HG03571 (cell line): ENCODE data around the gene SCN2B.

Experiments used
- ATAC-seq: cut with Tn5 transposase; IDR thresholded peaks from one replicate; pipeline ENCODE4 v1.9.1; 2021; ENCODE audit not compliant: unreplicated experiment

SCN2B gene

DNA sequence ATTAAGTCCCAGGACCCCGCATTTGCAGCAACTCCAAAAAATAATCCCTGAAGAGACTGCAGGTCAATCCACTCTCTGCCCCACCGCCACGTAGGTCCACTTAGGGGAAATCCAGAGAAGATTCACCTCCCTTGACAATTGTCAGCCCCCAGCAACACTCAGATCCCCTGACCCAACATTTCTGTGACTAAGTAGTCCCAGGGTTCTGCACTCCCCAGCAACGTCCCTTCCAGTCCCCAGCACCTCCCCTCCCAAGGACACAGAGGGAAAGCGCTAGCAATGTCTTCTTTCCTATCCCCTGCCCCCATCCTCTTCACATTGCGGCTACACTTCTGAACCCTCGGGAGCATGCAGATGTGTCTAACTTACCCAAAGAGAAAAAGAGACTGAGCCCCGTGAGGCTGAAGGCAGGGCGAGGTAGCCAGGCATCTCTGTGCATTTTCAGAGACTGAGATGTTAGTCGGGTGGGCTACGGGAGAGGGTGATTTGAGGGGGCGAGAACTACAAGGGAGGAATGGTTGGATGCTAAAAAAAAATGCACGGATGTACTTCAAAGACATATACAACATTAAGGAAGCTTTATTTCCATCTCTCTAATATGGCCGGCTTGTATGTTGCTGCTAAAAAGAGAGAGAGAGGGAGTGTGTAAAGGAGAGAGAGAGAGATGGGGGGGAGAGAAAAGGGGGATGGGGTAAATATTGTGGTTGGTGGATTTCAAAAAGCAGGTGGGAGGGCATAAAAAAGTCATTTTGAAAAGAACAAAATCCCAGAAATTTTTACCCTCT, at the start of gene SCN2B:
TSS of gene SCN2B (minus strand) at position 647 of the 785 bp plus-strand sequence. CDS start at position 439, 208 bp downstream.
- ATAC-seq: no peak

DNA sequence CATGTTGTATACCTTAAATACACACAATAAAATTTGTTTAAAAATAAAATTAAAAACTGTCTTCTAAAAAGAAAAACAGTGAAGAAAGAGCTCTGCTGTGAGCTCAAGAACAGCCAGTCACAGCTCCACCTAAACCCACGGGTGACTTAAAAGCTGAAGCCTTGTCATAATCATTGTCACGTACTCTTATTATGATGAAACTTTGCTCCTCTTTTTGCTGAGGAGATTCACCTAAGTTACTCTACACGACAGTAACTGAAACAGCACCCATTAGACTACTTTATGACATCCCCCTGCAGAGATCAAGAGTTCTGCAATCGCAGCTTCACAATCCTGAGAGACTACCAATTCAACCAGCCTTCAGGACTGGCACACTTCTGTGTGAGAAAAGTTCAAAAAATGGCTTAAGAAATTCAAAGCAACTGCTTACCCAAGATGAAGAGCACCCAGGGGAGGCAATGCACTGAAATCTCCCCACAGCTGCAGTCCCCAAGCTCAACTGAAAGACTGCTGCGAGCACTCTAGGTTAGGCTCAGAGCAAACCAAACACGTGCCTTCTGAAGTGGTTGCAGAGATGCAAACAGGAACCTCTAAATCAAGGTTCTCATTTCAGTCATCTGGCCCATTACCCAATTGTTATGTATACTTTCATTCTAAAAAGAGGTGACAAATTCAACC, 48.2 kb upstream of the SCN2B start, which contains the start of gene JAML:
TSS of gene JAML (minus strand) at position 501 of the 678 bp plus-strand sequence. CDS start 10,145 bp downstream, outside the sequence.
- no peak for ATAC-seq

DNA sequence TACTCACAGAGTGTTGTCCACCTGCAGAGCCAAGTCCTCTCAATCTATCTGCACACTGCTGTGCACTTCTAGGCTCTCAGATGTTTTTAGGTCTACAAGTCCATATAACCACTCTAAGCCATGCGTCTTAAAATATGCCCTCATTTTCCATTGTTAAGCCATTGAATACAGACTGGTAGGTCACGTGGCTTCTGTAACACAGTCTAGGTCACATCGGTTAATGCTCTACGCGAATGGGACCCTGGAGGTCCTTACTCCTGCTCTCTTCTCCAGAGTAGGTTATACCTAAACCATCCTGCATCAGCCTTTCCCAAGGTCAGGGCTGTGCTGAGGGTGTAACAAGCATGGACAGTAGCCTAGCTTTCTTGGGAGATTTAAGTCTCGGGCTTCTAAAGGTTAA, 47.6 kb upstream of the SCN2B start:
- no peak for ATAC-seq

DNA sequence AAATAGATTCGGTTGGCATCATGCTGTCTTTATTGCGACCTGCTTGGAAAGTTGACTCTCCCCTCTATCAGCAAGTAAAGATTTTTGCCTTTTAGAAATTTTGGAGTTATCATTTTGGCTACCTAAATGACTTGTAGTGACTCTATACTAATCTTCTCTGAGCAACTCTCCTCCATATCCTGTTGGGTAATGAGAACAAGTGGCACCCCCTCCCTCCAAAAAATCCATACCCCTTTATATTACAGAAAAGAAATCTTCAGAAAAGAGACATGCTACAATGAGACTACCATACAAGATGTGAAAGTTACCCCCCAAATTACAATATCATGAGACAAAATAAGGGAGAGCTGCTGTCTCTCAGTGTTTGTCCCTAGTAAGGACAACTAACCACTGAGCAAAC, 47.1 kb upstream of the SCN2B start:
- no peak for ATAC-seq

- ATAC-seq: no peak
These were observed 46.0 kb upstream of the SCN2B start for GRCh38 chr11:118222437-118222836.

- ATAC-seq: no peak
These were observed 45.0 kb upstream of the SCN2B start for GRCh38 chr11:118221419-118221818.

DNA sequence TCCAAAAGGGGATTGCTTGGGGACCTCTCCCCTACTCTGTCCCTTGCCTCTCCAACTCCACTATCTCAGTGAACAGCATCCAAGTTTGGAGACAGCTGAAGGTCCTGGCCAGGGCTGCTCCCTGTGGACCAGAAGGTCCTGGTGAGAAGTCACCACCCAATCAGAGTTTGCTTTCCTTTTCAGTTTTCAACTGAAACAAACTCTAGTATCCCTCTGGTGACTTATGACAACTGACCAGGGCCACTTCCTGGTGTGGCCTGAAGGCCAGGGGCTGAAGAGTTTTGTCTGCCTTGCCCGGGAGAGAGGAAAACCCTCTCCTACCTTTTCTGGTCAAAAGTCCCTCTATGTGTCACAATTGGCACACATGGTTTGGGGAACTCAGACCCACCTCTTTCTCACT, 43.3 kb upstream of the SCN2B start:
- no peak for ATAC-seq

- ATAC-seq: no peak
These were observed 42.8 kb upstream of the SCN2B start for GRCh38 chr11:118219244-118219643.

- no peak for ATAC-seq
These were observed 41.1 kb upstream of the SCN2B start for GRCh38 chr11:118217575-118217974.

GRCh38 chr11:118216621-118217481, 40.4 kb upstream of the SCN2B start:
- no peak for ATAC-seq

DNA sequence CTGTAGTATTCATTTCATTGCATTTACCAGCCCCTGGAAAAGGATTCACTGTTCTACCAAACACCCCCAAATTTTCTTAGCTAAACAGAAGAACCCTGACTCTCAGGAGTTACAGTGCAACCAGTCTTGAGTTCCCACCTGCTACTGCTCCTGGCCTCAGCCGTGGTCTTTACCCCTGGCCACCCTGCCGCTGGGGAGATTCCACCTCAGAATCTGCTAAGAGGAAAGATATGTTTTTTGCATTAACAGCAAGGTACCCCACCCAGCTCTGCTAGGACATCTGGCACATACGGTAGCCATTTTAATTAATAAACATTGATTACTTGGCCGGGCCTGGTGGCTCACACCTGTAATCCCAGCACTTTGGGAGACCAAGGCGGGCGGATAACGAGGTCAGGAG, 39.3 kb upstream of the SCN2B start:
- ATAC-seq: no peak

DNA sequence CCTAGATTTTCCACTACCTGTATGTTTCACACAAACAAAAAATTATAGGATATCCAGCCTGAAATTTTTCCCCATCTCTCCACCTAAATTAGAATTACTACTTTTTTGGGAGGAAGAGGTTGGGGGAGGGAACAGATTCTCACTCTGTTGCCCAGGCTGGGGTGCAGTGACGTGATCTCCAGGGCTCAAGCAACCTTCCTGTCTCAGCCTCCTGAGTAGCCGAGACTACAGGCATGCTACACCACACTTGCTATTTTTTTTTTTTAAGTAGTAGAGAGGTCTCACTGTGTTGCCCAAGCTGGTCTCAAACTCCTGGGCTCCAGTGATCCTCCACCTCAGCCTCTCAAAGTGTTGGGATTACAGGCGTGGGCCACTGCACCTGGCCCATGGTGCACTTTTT, 38.8 kb upstream of the SCN2B start:
- ATAC-seq: no peak

GRCh38 chr11:118214210-118214914, 37.9 kb upstream of the SCN2B start:
- ATAC-seq: no peak

DNA sequence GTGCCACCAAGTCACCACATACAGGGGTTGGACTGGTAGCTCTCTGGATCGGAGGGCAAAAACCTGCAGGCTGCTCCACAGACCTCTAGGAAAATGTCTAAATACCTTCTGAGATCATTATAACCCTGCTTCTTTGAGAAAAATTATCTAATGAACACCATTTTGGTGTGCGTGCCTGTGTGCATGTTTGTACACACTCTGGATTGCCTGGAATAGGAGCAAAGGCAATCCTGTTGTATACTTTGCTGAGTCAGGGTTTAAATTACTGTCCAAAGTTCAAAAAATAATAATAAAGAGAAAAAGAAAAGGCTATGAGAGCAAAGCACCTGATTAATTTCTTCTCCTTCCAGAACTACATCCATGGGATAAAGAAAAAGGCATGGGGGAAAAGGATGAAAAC, 37.3 kb upstream of the SCN2B start:
- ATAC-seq: no peak

DNA sequence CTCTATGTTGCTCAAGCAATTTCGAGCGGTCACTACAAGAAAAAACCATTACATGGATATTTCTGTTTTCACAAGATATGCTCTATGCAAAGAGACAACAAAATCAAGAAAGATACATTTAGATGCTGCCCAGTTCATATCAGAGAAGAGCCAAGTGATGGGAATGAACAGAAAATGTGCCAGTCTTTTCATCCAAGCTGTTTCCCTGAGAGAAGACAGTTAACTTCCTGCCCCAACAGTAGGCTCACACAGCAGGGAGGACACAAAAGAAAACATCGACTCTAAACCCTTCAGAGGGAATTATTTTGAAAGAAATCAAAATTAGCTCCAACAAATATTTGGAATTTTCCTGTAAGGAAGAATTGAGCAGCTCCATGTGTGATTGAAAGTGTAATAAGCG, 36.8 kb upstream of the SCN2B start:
- ATAC-seq: no peak

DNA sequence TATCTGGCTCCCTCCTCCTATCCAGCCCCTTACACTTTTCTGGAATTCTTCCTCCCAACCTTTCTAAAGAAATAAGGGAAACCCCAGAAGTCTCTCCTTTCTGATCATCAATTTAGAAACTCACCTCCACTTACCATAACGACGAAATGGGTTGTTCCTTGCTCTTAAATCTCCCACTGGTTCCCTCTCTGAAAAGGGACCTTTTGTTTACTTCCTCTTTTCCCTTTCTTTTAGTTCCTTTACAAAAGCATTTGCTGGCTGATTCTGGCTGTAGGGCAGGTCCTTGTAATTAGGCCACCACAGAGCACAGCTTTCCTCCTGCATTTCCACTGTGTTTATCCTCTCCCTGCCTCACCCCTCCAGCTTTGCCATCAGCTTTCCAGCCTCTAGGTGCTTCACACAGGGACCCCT, 36.3 kb upstream of the SCN2B start:
- ATAC-seq: no peak

GRCh38 chr11:118212131-118212725, 35.8 kb upstream of the SCN2B start:
- no peak for ATAC-seq

- ATAC-seq: no peak
These were observed 34.6 kb upstream of the SCN2B start for GRCh38 chr11:118211006-118211405.

GRCh38 chr11:118210323-118210722, 33.9 kb upstream of the SCN2B start:
- ATAC-seq: no peak

DNA sequence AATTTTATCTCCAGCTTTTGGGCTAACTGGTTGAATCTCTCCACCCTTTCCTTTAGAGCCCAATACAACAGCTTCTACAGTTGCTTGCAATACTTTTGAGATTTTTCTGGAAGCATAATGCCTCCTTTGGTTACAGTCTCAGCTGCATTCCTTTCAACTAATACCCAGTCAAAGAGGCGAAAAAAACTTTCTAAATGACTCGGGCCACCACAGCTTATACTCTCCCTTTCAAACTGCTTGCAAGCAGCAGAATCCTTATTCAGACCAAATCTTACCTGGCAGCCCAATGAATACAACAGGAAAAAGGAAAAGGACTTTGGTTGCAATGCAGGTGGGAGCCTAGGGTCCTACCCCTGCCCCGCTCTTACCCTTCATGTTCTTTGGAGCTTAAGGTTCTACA, 32.6 kb upstream of the SCN2B start:
- no peak for ATAC-seq
